SK-N-MC (cell line): ENCODE results near the gene VPS4B.

Experiments used
- EZH2 ChIP-seq: fragments of 200-600 bp; sonication (generic); IDR thresholded peaks from one replicate; pipeline ENCODE4 v1.6.1; 2017; ENCODE audit warnings: antibody characterized with exemption
- POLR2AphosphoS5 ChIP-seq: IDR thresholded peaks from 2 replicates; pipeline ENCODE4 v1.6.1; 2012; ENCODE audit warnings: mild to moderate bottlenecking, low read depth, low read length, borderline replicate concordance

DNA sequence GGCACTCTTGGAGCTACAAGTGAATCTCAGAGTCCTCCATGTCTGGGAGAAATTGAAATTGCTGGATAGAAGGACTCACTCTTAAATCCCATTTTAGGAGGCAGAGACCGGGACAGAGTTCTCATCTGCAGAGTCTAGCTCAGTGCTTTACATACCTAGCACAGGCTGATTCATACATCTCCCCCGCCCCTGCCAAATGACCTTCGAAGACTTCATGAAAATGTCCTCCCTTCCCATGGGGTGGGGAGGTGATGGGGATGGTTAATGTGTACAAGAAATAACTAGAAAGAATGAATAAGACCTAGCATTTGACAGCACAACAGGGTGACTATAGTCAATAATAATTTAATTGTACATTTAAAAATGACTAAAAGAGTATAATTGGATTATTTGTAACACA is 46.3 kb upstream of the VPS4B start:
- TF ChIP-seq EZH2 = no peak
- TF ChIP-seq POLR2AphosphoS5 = no peak
